GM18861 (cell line): ENCODE data around the gene FBXO17.
"Not testable (repeated sequence)": the region's sequence is repeated elsewhere in the genome, so short reads cannot be mapped to it uniquely, and the experiment has no call there.

ENCODE experiments used
- ATAC-seq: cut with Tn5 transposase; IDR thresholded peaks from one replicate; pipeline ENCODE4 v1.9.1; 2021; ENCODE audit not compliant: unreplicated experiment

FBXO17 gene

GRCh38 chr19:38980583-38981374 is 5.2 kb upstream of the FBXO17 start:
- ATAC-seq = no peak

- no peak for ATAC-seq
Observed at GRCh38 chr19:38979812-38980211, 4.3 kb upstream of the FBXO17 start.

GRCh38 chr19:38978326-38978689 is 2.8 kb upstream of the FBXO17 start:
- no peak for ATAC-seq

GRCh38 chr19:38977445-38978325 is 2.1 kb upstream of the FBXO17 start:
- ATAC-seq = peak; percentile 61

- ATAC-seq = no peak
Observed at GRCh38 chr19:38975861-38976271, 324 bp upstream of the FBXO17 start.

GRCh38 chr19:38974624-38975213 is 823 bp downstream of the FBXO17 start:
- no peak for ATAC-seq

- no peak for ATAC-seq
Observed at GRCh38 chr19:38971672-38972071, 3.9 kb downstream of the FBXO17 start.

- no peak for ATAC-seq
Observed at GRCh38 chr19:38970664-38971532, 4.6 kb downstream of the FBXO17 start.

- not testable (repeated sequence) for ATAC-seq
Observed at GRCh38 chr19:38966149-38966548, 9.4 kb downstream of the FBXO17 start.

GRCh38 chr19:38964738-38965137 is 10.8 kb downstream of the FBXO17 start:
- ATAC-seq = no peak

- no peak for ATAC-seq
Observed at GRCh38 chr19:38959618-38960017, 15.9 kb downstream of the FBXO17 start.

- no peak for ATAC-seq
Observed at GRCh38 chr19:38958301-38958700, 17.2 kb downstream of the FBXO17 start.

- ATAC-seq = no peak
Observed at GRCh38 chr19:38956264-38956663, 19.3 kb downstream of the FBXO17 start.

GRCh38 chr19:38953677-38954076 is 21.9 kb downstream of the FBXO17 start:
- no peak for ATAC-seq

- ATAC-seq = no peak
Observed at GRCh38 chr19:38952395-38953165, 23.0 kb downstream of the FBXO17 start.

- ATAC-seq = no peak
Observed at GRCh38 chr19:38951187-38951586, 24.4 kb downstream of the FBXO17 start.

GRCh38 chr19:38949580-38950367 is 25.8 kb downstream of the FBXO17 start:
- ATAC-seq = no peak

GRCh38 chr19:38946229-38947010 is 29.1 kb downstream of the FBXO17 start:
- no peak for ATAC-seq
